HG02884 (cell line): ENCODE measurements around the gene CPTP.

Source experiments
- ATAC-seq: cut with Tn5 transposase; IDR thresholded peaks from one replicate; pipeline ENCODE4 v1.9.1; 2021; ENCODE audit warnings: mild to moderate bottlenecking, moderate library complexity; ENCODE audit not compliant: unreplicated experiment

CPTP gene

GRCh38 chr1:1332774-1333480 lies 8.3 kb downstream of the CPTP start:
- no peak for ATAC-seq

DNA sequence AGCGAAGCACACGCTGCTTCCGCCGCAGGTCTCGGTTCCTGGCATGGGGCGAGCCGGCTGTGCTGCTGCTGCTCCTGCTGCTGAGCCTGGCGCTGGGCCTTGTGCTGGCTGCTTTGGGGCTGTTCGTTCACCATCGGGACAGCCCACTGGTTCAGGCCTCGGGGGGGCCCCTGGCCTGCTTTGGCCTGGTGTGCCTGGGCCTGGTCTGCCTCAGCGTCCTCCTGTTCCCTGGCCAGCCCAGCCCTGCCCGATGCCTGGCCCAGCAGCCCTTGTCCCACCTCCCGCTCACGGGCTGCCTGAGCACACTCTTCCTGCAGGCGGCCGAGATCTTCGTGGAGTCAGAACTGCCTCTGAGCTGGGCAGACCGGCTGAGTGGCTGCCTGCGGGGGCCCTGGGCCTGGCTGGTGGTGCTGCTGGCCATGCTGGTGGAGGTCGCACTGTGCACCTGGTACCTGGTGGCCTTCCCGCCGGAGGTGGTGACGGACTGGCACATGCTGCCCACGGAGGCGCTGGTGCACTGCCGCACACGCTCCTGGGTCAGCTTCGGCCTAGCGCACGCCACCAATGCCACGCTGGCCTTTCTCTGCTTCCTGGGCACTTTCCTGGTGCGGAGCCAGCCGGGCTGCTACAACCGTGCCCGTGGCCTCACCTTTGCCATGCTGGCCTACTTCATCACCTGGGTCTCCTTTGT lies 9.1 kb downstream of the CPTP start:
- ATAC-seq: no peak

- no peak for ATAC-seq
These were observed 10.2 kb downstream of the CPTP start for GRCh38 chr1:1334835-1335234.

DNA sequence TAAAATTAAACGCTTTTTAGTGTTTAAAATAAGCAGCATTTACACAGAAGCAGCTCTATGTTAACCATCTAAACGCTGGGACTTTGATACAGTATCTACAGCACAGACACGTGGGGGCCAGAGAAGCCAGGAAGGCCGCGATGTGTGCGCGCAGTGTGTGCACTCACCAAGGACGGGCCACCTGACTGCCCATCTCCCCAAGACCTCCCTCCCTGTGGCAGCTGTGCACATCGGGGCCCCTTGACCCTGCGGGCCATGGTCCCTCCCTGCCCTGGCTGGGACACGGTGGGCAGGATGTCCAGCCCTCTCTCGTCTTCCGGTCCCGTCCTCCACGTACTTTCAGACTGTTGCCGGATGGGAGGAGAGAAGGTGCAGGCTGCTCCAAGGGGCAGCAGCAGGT lies 10.7 kb downstream of the CPTP start:
- ATAC-seq: no peak

DNA sequence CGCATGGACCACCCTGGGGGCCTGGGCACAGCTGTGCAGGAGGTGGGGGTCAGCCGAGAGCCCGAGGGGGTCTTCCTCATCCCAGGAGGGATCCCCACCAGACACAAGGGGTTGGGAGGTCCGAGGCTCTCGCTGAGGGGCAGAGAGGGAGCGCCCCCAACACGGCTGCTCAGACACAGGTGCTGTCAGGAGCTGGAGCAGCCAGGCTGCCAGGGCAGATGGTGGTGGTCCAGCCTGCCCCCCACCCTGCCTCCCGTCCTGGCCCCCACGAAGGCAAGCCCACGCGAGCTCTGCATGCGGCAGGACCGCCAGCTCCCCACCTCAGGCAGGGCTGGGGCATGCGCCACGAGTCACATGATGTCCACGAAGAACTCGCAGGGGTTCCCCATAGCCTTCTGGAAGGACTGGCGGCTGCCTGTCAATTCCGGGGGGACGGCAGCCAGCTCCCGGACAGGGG lies 11.2 kb downstream of the CPTP start:
- no peak for ATAC-seq

DNA sequence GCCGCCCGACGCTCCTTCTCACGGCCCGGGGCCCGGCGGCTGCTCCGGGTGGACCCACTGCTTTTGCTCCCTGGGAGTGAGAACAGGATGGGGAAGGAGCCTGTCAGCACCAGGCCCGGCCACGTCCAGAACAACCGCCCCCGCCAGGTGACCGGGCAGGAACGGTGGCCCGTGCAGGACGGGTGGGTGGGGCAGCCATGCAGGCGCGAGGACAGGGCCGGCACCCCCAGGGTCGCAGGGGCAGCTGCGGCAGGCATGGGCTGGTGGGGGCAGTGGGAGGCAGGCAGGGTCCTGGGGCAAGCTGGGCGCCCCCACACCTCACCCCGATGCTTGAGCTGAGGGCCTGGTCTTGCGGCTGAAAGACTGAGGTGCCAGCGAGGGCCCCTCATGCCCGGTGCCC lies 11.8 kb downstream of the CPTP start:
- no peak for ATAC-seq

DNA sequence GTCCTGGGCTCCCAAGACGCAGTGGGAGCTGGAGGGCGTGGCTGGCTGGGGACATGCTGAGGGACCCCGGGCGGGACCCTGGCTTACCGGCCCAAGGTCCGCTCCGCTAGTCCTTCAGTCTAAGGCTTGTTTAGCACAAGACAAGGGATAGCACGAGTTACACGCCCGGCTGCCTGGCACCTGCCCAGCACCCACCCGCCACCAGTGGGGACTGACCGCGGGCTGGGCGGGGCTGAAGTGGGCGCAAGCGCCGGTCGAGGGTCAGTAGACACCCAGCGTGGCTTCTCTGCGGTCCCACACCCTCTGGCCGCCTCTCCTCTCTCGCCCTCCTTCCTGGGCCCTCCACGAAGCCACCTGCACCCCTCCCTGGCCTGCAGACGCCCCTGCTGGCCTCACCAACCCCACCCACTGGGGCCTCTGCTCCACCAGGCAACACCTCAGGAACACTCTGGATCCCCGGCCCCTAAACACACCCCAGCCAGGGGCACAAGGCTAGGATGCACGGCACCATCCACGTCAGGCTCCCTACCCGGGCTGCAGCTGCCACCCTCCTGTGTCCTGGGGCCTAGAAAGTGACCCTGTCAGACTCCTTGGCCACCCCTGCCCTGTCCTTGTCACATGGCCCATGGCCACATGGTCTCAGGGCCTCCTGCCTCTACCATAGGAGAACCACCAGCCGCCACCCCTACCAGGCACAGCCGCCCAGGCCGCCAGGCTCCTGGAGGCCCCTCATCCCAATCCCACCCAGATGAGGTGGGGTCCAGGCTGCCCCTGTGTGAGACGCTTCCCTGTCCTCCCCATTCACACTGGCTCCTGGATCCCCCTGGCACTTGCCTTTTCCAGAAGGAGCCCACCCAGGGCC lies 12.6 kb downstream of the CPTP start:
- ATAC-seq: no peak

DNA sequence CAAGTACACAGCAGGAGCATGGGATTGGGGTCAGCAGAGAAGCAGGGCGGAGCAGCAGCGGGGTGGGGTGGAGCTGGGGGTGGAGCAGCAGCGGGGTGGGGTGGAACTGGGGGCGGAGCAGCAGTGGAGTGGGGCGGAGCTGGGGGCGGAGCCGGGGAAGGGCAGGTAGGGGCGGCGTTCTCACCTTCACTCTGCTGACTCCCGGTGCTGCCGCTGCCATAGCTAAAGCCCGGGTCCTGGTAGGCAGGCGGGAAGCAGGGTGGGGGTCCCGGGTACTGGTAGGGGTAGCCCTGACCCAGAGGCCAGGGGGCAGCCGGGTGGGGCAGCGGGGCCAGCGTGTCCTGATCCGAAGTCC lies 13.2 kb downstream of the CPTP start:
- ATAC-seq: no peak

DNA sequence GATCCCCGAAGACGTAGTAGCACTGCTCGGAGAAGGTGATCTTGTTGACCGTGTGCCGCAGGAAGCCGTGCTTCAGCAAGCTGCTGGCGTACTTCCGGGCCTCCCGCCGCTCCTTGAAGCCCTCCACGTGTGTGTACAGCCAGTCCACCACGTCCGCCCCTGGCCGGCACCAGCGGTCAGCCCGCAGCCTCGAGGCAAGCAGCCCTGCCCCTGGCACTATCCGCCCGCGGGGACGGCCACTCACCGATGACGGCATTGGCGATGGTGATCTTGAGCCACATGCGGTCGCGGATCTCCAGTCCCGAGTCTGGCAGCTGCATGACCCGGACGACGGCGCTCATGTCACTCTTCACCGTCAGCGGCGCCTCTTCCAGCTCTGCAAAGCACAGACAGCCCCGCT lies 13.7 kb downstream of the CPTP start:
- ATAC-seq: no peak

GRCh38 chr1:1340185-1340584 lies 15.6 kb downstream of the CPTP start:
- ATAC-seq: no peak

- no peak for ATAC-seq
These were observed 16.4 kb downstream of the CPTP start for GRCh38 chr1:1340791-1341548.

- ATAC-seq: no peak
These were observed 17.0 kb downstream of the CPTP start for GRCh38 chr1:1341549-1342021.

DNA sequence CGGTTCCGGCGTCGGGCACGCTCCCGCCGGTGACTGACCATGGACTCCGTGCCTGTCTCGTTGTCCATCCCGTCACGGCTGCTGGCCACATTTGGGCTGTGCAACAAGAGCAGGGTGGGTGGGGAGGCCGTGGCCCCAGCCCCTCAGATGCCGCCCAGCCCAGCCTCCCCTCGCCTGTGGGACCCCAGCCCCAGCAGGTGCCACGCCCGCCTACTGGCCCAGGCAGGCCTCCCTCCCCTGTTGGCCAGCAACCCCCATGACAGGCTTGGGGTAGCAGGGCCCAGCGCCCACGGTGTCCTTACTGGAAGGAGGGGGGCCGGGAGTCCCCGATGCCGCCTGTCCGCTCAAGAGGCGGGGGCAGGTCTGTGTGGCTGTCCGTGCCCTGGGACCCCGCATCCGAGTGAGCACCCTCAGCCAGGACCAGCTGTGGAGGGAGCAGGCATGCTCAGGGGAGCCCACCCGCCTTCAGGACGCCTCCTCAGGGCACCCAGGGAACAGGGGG lies 17.5 kb downstream of the CPTP start:
- no peak for ATAC-seq

DNA sequence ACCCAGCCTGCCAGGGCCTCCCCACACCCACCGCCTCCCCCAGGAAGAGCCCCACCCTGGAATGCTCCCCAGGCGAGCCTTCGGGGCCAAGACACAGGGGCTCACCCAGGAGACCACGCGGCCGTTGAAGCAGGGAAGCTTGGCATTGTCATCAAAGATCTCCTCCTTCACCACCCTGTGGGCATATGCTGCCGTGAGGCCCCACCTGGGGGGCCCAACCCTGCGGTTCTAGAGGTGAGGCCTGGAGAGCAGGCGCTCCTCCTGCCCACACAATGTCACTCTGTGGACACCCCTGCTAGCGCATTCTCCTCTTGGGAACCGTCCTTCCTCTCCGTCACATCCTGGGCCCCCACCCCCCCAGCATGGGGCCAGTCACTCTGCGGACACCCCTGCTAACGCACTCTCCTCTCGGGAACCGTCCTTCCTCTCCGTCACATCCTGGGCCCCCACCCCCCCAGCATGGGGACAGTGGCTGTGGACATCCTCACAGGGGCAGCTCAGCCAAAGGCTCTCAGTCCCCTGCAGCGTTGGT lies 18.0 kb downstream of the CPTP start:
- no peak for ATAC-seq

DNA sequence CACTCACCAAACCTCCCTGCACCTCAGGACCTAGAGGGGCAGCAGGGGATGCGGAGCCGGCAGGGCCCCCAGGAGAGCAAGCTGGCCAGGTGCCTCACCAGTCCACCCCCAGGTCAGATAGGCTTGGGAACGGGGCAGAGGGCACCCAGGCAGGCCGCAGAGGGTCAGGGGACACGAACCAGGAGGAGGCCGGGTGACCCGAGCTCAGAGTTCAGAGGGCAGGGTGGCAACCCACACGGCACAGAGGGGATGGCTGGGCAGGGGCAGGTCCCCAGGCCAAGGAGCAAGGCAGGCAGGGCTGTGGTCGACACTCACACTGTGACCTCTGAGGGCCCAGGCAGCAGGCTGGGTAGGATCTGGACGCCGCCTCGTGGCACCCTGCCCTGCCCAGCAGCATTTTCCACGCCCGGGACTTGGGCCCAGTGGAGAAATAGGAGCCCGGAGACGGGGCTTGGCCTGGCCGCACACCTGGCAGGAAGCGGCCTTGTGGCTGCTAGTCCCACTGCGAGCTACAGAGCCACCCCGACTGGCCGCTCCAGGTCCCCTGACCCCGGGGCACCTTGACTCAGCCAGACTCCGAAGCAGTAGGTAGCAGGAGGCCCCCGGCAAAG lies 19.3 kb downstream of the CPTP start:
- no peak for ATAC-seq

DNA sequence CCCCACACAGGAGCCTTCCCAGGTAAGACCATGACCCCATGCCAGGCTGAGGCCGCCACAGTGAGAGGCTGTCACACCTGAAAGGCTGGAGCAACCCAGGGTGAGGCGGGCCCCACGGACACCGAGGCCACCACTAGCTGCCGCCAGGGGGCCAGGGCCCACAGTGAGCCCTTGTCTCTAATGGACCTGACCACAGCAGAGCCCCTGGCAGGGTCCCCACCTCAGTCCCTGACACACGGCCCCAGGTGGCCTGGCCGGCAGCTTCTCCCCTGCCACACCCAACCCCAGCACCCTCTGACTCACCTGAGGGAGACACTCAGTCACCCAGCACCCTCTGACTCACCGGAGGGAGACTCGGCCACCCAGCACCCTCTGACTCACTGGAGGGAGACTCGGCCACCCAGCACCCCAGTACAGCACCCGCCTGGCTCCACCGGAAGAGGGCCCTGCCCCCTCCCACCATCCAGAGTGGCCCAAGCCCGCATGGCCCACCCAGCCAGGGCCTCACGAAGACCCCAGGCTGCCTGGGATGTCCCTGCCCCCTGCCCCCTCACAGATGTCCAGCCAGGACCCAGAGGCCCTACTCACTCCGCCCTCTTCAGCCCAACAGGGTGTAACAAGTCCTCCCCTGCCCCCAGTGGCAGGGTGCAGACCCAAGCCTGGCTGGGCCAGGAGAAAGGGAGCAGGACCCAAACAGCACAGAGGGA lies 20.2 kb downstream of the CPTP start:
- no peak for ATAC-seq

GRCh38 chr1:1345384-1345783 lies 20.8 kb downstream of the CPTP start:
- no peak for ATAC-seq

DNA sequence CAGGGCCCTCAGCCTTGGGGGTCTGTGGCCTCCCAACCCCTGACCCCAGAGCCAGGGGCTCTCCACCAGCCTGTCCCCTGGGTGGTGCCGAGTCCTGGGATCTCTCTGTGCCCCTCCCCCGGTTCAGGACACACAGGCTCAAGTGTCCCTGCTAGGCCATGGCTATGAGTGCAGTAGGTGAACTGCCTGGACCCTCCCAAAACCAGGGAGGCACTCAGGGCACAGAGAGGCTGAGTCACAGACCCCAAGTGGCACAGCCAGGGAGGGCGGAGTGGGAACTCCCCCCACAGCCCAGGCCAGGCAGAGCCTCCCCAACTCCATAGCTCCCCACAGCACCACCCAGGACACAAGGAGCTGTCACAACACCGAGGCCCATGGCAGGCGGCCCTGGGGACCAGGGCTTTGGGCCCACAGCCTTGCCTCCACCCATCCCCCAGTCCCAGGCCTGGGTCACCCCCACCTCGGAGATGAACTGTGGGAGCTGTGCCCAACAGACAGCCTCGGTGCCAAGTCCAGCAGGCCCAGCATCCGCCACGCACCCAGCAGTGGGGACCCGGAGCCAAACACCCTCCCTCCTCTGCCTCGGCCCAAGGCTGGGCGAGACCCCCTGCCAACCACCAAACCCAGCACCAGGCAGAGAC lies 21.4 kb downstream of the CPTP start:
- no peak for ATAC-seq

GRCh38 chr1:1346501-1346890 lies 21.9 kb downstream of the CPTP start:
- no peak for ATAC-seq
